ENCODE measurements around the gene ENTPD6. TPM values are rescaled to one million over a fixed set of nuclear protein-coding genes. Genes with fewer than 3 reads are reported as not detected.
A peak's percentile ranks its signal among the peaks of the same experiment; 100 is the strongest.

ENTPD6 gene
- total RNA-seq, 1 experiment from 2014 or later = 62.4 TPM

DNA sequence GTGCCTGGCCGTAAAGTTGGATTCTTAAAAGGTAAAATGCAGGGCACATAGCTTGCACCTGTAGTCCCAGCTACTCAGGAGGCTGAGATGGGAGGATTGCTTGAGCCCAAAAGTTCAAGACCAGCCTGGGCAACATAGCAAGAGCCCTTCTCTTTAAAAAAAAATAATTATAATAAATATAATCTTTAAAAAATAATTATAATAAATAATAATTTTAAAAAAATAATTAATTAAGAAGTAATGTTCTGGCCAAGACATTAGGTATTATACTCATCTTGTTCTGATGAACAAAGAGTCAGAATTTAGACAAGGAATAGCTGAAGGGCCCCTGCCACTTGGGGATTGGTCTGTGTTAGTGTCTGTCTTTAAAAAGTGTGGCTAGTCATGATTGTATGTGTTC lies 13.9 kb downstream of the ENTPD6 start:
- DNase-seq (ENCODE audit: low spot score) = no peak

DNA sequence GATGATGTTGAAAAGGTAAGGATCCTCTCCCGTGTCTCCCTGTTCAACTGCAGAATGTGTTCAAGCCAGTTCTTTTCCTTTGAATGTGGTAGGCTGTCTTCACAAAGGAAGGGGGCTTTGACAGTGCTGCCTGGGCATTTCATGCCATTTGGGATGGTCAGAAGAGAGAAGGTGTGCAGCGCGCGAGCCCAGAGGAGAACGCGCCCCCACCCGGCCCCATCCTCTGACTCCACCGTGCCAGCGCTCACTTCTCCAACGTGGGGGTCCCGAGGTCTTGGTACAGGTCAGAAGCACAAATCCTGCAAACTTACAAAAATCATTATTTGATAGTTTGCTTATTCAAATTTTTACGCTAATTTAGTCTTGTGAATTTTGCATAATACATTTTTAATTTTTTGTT lies 14.4 kb downstream of the ENTPD6 start:
- DNase-seq (ENCODE audit: low spot score) = no peak

DNA sequence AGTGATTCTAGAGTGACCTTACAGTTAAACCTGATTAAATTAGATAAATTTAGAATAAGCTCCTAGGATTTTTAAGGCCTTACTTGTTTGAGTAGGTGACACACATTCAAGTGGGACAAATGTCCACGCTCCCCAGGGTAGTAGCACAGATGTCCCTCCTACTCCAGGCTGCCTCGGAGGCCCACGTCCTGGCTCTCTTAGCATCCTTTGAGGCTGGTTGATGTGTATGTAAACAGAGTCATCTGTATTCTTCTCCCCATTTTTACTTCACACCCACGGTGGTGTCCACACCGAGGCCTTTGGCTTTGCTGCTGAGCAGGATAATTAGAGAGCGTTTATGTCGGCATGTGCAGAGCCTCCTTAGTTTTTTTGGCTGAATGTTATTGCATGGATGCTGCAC lies 15.8 kb downstream of the ENTPD6 start:
- DNase-seq (ENCODE audit: low spot score) = no peak

DNA sequence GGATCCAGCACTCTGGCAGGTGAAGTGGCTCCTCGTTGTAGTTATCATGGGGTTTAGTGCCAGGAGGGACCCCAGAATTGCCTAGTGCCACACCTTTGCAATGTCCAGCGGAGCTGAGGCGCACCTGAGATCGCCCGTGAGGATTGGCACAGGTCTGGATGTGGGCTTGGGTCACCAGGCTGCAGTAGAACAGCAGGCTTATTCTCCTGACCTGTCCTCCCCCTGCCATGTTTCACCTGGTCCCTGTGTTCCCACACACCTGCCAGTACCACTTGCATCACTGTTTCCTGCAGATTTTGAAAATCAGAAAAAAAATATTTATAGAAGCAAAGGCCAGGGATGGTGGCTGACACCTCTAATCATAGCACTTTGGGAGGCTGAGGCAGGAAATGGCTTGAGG lies 16.7 kb downstream of the ENTPD6 start:
- DNase-seq (ENCODE audit: low spot score) = no peak

DNA sequence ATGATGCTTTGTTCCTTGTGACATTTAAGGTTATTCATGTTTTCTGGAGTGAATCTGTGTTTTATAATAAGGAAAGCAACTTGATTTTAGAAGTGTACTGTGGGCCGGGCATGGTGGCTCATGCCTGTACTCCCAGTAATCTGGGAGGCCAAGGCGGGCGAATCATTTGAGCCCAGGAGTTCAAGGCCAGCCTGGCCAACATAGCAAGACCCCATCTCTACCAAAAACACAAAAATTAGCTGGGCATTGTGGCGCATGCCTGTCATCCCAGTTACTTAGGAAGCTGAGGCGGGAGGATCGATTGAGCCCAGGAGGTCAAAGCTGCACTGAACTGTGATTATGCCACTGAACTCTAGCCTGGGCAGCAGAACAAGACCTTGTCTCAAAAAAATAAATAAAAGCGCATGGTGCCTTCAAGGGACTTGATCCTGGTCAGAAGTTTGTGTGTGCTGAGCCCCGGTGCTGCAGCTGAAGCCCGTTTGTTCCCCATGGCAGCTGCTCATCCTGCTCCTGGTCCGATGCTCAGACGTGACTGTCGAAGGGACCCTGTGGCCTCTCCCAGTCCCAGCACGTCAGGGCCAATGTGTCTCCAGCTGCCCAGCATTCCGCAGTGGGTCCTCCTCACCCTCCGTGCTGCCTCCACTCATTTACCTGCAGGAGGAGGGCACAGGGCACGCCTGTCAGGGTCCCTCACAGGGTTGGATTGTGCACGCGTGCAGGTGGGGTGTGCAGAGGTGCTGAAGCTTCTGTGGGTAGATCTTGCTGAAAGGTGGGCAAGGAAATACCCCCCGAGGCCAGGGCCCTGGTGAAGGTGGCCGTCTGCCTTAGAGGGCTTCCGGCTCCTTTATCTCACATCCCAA lies 18.3 kb downstream of the ENTPD6 start:
- no peak for DNase-seq (ENCODE audit: low spot score)

DNA sequence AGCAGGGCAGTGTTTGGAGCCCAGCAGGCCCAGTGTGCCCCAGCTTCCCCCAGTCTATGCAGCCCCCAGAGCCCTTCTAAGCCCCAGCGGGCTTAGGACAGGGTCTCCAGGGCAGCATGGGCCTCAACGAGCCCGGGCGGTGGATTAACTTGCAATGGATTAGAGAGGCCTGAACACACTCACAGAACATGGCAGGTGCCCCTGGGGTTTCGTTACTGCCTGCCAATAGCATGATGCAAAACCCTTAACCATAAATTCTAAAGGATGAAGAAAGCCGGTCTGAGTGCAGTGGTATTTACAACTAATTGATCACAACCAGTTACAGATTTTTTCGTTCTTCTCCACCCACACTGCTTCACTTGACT lies 18.9 kb downstream of the ENTPD6 start:
- no peak for DNase-seq (ENCODE audit: low spot score)

DNA sequence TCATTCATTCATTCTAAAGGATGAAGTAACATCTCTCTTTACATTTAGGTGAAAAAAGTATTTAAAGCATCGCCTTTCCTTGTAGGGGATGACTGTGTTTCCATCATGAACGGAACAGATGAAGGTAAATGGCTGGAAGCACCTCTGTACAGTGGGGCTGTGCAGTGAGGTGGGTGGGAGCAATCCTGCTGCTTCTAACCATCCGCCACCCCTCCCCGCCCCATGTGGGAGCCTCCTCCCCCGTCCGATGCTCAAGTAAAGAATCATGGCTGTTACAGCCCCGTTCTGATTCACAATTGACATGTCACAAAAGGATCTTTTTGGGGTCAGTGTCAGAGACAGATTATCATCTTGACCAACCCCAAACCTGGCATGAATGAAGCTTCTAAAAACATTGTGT lies 19.3 kb downstream of the ENTPD6 start:
- no peak for DNase-seq (ENCODE audit: low spot score)

DNA sequence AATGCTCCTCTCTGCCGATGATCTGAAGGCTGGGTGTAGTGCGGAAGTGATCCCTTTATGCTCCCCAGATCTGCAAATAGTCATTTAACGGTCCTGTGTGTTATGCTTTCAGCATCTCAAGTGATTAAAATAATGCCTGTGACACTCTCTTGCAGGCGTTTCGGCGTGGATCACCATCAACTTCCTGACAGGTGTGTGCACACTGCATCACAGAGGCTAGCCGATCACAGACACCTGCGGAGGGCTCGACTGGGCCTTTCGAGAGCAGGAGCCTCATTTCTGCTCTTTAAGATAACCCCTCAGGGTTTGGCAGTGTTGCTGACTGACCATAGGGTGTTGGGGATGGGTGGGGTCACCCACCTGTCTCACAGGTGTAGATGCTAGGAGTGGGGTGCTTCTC lies 20.0 kb downstream of the ENTPD6 start:
- no peak for DNase-seq (ENCODE audit: low spot score)

DNA sequence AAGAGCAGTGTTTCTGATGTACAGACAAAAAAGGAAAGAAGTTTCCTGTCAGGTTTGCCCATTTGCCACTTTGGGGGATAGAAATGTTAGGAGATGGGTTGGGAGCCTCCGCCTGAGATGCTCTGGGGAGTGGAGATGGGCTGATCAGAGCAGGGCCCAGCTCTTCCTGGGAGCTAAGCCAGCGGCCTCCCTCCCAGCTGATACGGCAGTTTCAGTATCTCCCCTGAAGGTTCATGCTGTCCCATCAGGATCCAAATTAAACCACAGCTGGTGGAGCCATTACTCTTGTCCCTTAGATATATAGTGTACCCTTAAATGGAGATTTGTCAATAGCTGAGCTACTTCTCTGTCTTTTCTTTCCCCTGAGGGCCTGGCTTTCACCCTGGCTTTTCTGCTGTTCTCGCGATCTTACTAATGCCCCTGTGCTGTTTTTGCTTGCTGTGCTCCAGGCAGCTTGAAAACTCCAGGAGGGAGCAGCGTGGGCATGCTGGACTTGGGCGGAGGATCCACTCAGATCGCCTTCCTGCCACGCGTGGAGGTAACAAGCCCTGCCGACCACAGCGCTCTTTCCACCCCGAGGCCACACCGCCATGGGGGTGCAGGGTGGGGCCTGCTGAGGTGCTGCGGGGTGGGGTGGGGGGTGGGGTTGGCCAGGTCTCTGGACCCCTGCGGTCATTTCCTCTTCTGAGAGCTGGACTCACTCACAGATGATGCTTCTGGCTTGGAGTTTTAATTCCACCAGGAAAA lies 20.9 kb downstream of the ENTPD6 start:
- no peak for DNase-seq (ENCODE audit: low spot score)

DNA sequence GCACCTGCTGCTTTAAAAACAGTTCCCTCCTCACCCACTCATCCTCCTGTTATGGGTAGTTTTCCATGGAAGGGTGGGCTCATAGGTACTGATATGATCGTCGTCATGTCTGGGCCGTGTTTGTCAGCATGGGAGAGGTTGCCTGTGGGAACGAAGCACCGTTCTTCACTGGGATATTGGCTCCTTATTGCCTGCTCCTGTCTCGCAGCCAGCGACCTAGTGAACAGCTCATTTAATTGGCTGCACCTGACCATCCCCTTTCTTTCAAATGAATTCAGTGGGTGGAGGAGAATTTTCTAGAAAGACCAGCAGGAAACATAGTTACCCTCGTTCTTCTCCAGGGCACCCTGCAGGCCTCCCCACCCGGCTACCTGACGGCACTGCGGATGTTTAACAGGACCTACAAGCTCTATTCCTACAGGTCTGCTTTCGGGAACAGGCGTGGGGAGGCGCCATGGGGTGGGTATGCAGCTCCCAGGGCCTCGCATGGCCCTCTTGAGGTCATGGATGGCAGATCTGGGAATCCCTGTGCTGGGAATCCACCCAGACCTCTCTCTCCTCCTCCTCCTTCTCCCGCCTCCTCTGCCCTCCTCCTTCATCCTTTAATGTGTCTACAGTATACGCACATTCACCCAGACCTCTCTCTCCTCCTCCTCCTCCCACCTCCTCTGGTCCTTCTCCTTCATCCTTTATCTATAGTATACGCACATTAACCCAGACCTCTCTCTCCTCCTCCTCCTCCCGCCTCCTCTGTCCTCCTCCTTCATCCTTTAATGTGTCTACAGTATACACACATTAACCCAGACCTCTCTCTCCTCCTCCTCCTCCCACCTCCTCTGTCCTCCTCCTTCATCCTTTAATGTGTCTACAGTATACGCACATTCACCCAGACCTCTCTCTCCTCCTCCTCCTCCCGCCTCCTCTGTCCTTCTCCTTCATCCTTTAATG lies 21.9 kb downstream of the ENTPD6 start:
- DNase-seq (ENCODE audit: low spot score) = no peak

DNA sequence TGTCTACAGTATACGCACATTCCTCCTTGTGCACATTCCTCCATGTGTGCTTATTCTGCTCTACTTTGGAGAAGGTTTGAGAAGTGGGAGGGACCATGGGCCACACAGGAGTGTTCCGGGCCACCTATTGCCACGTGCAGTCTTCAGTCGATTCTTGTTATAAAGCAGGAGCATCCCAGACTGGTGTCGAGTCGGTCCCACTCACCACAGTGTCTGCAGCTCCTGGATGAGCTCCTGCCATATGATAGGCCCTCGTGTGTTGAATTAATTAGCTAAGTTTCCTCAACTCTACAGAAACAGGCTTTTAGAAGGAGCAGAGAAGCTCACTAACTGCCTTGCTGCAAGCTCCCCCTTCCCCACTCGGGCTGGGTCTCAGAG lies 22.6 kb downstream of the ENTPD6 start:
- DNase-seq (ENCODE audit: low spot score) = no peak

DNA sequence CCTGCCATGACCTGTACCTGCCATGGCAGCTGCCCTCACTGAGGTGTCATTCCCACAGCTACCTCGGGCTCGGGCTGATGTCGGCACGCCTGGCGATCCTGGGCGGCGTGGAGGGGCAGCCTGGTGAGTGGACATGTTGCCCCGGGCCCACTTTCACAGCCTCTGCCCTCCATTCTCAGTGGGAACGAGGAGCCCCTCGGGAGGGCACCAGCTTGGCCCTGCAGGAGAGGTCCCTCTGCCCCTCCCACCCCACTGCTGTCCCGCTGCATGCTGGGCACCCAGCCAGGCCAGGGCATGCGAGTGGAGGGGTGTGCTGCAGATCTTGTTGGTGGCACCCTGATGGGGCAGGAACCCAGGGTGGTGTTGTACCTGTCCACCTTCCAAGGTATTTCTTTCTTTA lies 23.0 kb downstream of the ENTPD6 start:
- no peak for DNase-seq (ENCODE audit: low spot score)

DNA sequence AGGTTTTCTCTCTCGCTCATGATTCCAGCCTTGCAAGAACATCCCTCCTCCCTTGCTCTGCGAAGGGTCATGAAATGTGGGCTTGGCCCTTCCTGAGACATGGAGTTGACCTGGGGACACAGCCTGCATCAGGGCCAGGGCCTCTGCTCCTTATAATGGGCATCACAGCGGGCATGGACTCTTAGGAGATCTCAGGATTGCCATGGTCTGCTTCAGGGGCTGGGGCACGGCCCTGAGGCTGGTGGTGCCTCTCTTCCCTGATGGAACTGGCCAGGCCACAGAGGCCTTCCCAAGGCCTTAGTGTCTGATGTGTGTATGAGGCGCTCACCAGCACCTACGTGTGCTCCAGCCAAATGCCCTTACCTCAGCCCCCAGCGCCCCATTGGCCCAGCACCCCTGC lies 23.9 kb downstream of the ENTPD6 start:
- DNase-seq (ENCODE audit: low spot score) = no peak

DNA sequence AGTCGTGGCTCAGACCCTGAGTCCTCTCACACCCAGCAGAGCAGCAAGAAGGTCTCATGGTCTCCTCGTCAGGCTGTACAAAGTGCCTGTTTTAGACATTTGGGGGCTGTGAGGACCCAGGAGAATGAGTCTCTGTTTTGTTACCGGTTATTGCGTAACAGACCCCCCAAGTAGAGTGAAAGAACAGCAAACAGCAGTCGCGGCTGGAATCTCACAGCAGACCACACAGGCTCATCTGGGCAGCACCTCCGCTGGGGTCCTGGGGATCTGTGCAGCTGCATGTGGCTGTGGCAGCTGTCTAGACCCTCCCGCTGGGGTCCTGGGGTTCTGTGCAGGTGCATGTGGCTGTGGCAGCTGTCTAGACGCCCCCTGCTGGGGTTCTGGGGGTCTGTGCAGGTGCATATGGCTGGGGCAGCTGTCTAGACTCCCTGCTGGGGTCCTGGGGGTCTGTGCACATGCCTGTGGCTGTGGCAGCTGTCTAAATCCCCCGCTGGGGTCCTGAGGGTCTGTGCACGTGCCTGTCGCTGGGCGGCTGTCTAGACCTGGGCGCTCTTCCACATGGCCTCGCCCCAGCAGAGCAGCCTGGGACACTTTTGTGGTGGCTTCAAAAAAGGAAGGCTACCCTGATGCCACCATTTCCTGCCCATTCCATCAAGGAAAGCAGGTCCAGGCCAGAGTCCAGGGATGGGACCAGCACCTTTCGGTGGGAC lies 24.7 kb downstream of the ENTPD6 start:
- no peak for DNase-seq (ENCODE audit: low spot score)

DNA sequence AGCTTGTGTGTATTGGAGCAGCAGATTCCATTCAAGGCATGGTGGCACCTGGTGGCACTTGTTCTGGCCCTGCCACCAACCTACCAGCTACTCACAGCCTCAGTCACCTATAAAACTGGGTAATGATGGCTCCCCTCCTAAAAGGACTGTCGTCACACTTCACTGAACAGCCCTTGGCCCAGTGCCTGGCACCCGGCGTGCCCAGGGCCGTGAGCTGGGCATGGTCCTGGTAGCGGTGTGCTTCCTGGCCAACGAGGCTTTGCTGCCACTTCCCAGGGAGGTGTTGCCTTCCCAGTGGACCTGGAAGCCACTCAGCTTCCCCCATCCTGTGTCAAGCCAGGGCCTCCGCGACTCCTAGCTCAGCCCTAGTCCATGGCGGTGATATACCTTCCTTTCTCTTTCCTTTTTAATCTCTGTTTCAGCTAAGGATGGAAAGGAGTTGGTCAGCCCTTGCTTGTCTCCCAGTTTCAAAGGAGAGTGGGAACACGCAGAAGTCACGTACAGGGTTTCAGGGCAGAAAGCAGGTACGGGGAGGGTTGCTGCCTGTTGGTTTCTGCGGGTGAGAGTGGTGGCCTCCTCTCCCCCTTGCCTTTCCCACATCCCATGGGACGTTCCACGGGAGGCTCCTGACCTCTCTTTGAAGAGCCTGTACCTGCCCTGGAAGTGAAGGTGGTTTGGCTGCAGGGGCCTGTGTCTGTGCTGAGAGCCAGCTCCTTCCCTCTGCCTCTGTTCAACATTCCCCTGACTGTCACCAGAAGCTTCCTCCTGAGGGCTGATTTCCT lies 25.5 kb downstream of the ENTPD6 start:
- DNase-seq (ENCODE audit: low spot score) = no peak

DNA sequence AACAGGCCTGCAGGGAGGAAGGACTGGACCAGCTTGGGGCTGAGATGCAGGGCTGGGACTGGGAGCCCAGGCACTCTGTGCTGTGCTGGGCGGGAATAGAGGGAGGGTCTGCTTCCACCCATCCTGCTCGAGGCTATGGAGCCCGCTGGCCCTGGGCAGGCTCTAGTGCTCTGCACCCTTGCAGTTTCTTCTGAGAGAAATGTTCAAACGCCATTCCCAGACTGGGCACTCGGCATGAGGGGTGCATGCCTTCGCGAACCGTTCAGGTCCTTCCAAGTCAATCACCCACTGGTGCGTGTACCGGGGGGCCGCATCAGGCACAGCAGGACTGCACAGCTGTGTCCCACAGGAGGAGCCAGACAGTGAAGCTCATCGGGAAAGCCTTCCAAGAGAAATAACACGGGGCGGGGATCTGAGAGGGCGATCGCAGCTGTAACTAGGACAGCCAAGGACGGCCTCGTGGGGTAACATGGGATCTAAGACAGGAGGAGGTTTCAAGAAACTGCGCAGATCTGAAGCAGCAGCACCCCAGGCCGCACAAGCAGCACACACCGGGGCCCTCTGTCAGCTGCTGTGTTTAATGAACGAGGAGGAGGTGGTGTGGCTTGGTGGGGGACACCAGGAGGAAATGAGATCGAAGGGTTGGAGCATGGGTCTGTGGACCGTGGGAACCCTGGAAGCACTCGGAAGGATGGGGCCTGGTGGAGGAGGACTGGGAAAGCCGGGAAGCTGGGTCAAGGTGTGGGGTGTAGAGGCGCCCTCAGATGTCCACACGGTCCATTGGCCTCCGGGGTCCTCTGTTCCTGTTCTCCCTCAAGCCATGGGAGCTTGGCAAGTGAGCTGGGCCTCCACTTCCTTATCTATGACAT lies 26.3 kb downstream of the ENTPD6 start:
- no peak for DNase-seq (ENCODE audit: low spot score)

DNA sequence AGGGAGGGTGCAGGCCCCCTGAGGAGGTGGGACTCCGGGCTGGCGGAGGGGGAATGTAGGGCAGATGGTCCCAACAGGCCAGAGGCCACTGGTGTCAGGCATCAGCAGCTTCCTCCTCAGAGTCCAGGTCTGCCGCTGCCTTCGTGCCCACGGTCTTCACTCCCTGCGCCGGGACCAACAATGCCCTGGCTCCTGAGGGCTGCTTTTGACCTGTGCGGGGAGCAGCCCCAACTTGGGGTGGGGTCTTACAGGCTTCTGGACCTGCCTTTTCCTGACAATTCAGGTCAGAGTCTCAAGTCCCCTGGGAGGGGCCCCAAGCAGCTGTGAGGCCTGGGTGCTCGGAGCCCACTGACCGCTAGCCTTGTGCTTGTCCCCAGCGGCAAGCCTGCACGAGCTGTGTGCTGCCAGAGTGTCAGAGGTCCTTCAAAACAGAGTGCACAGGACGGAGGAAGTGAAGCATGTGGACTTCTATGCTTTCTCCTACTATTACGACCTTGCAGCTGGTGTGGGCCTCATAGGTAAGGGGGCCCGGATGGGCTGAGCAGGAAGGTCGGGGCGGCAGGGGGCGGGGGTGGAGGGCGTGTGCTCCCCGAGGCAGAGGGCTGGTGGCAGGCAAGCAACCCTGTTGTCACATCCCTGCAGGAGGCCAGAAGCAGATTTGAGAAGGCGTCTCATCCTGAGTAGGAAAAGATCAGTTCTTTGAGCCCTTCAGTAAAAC lies 27.1 kb downstream of the ENTPD6 start:
- no peak for DNase-seq (ENCODE audit: low spot score)

DNA sequence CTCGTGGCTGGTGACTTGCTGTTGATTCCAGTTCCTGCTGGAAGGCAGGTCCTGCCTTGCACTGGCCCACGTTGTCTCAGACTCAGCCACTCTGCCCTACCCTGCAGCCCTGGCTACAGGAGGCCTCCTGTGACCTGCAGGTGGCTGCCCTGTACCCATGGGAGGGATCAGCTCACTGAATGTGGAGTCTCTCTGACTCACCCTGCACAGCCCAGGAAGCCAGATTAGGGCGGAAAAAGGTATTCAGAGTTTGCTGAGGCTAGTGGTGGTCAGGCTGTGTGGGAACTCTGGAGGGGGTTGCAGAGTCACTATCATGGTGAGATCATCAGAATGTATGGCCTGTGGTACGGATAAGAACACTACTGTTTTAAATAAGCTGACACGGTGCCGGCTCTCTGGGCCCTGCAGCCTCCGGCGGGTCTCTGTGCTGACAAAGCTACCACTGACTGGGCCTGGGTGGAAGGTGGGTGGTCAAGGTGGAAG lies 27.7 kb downstream of the ENTPD6 start:
- DNase-seq (ENCODE audit: low spot score) = peak; percentile 99
